Ishikawa (cell line): ENCODE results near the gene PSMD14.

Source experiments
- CEBPB ChIP-seq: IDR thresholded peaks from 2 replicates; pipeline ENCODE4 v1.6.1; 2012
- CREB1 ChIP-seq: IDR thresholded peaks from 2 replicates; pipeline ENCODE4 v1.6.1; 2012; ENCODE audit warnings: low read depth
- EP300 ChIP-seq: IDR thresholded peaks from 2 replicates; pipeline ENCODE4 v1.6.1; 2012; ENCODE audit warnings: borderline replicate concordance
- FOXM1 ChIP-seq: IDR thresholded peaks from 2 replicates; pipeline ENCODE4 v1.6.1; 2012; ENCODE audit warnings: low read depth, borderline replicate concordance
- NFIC ChIP-seq: IDR thresholded peaks from 2 replicates; pipeline ENCODE4 v1.6.1; 2012
- TAF1 ChIP-seq: IDR thresholded peaks from 2 replicates; pipeline ENCODE4 v1.6.1; 2012; ENCODE audit warnings: low read depth, mild to moderate bottlenecking
- TCF12 ChIP-seq: IDR thresholded peaks from 2 replicates; pipeline ENCODE4 v1.6.1; 2012; ENCODE audit warnings: low read depth
- TEAD4 ChIP-seq: IDR thresholded peaks from 2 replicates; pipeline ENCODE4 v1.6.1; 2012
- YY1 ChIP-seq: IDR thresholded peaks from 2 replicates; pipeline ENCODE4 v1.6.1; 2012; ENCODE audit warnings: low read depth
- ZBTB7A ChIP-seq: IDR thresholded peaks from 2 replicates; pipeline ENCODE4 v1.6.1; 2012; ENCODE audit warnings: low read depth
- TF ChIP-seq, protein P1 (sequence below): IDR thresholded peaks from 2 replicates; pipeline ENCODE4 v1.6.1; 2012; ENCODE audit warnings: low read depth, mild to moderate bottlenecking
- TF ChIP-seq, protein P2 (sequence below): IDR thresholded peaks from 2 replicates; pipeline ENCODE4 v1.6.1; 2012
- TF ChIP-seq, protein P3 (sequence below): IDR thresholded peaks from 2 replicates; pipeline ENCODE4 v1.6.1; 2012

PSMD14 gene

DNA sequence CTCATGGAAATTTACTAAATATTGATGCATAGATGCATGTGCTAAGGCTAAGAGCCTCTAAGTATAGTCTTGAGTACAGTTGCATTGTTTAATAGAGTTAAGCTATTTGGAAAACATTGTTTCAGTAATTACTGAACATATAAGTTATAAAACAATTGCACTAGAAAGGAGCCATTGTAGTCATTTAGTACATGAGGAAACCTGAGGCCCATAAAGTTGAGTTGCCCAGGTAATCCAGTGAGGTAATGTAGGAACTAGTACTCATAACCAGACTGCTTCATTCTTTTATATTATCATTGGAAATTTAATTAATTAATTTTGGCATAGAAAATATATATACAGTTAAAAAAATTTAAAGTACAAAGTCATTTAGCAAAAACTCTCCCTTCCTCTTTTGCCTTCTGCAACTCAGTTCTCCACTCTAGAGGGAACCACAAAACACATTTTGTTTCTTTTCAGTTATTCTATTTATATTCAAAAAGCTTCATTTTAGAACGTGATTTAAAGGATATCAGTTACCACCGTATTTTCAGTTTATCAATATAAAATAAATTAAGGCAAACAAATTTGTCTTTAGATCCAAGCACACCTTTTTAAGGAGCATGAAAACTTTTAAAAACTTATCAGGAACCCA, 80.0 kb downstream of the PSMD14 start:
- TF ChIP-seq FOXM1 (no peak), TEAD4 (no peak), TCF12 (no peak), TAF1 (no peak), CREB1 (no peak), YY1 (no peak), EP300 (no peak)
- TF ChIP-seq, protein P1, sequence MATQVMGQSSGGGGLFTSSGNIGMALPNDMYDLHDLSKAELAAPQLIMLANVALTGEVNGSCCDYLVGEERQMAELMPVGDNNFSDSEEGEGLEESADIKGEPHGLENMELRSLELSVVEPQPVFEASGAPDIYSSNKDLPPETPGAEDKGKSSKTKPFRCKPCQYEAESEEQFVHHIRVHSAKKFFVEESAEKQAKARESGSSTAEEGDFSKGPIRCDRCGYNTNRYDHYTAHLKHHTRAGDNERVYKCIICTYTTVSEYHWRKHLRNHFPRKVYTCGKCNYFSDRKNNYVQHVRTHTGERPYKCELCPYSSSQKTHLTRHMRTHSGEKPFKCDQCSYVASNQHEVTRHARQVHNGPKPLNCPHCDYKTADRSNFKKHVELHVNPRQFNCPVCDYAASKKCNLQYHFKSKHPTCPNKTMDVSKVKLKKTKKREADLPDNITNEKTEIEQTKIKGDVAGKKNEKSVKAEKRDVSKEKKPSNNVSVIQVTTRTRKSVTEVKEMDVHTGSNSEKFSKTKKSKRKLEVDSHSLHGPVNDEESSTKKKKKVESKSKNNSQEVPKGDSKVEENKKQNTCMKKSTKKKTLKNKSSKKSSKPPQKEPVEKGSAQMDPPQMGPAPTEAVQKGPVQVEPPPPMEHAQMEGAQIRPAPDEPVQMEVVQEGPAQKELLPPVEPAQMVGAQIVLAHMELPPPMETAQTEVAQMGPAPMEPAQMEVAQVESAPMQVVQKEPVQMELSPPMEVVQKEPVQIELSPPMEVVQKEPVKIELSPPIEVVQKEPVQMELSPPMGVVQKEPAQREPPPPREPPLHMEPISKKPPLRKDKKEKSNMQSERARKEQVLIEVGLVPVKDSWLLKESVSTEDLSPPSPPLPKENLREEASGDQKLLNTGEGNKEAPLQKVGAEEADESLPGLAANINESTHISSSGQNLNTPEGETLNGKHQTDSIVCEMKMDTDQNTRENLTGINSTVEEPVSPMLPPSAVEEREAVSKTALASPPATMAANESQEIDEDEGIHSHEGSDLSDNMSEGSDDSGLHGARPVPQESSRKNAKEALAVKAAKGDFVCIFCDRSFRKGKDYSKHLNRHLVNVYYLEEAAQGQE: no peak
- TF ChIP-seq, protein P2, sequence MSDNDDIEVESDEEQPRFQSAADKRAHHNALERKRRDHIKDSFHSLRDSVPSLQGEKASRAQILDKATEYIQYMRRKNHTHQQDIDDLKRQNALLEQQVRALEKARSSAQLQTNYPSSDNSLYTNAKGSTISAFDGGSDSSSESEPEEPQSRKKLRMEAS: no peak

DNA sequence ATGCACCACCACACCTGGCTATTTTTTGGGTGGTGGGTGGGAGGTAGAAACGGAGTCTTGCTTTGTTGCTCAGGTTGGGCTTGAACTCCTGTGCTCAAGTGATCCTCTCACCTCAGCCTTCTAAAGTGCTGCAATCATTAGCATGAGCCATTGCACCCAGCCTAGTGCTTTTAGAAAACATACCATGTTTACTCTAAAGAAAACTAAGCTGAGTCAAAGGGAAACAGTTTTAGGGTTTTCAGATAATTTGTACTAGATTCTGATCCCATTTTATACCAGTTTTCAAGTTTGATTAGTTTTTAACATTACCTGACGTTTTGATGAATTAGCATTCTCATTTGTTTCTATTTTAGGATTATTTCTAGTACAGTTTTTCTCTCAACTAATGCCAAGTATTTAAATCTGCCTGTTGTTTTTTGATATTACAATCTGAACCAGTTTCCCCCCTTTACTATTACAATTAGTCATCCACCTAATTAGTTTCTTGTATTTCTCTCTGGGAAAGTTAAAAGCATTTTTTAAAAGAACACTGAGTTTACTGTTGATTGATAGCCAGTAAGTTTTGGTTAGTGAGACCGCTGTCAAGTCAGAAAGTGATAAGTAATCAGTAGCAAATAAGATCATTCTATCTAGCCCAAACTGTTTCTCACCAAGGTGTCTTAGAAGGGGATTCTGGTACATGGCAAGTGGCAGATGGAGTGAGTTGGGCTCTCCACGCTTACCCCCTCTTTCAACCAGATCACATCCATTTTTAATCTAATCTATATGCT, 83.7 kb downstream of the PSMD14 start:
- TF ChIP-seq CEBPB (no peak), EP300 (no peak), FOXM1 (no peak), ZBTB7A (no peak), TAF1 (no peak), YY1 (no peak)
- TF ChIP-seq, protein P3, sequence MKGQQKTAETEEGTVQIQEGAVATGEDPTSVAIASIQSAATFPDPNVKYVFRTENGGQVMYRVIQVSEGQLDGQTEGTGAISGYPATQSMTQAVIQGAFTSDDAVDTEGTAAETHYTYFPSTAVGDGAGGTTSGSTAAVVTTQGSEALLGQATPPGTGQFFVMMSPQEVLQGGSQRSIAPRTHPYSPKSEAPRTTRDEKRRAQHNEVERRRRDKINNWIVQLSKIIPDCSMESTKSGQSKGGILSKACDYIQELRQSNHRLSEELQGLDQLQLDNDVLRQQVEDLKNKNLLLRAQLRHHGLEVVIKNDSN: no peak
- TF ChIP-seq, protein P2: no peak
- TF ChIP-seq, protein P1: no peak

GRCh38 chr2:161400076-161400475, 91.9 kb downstream of the PSMD14 start:
- TF ChIP-seq EP300: no peak
- TF ChIP-seq TAF1: no peak
- no peak for TF ChIP-seq TCF12
- TF ChIP-seq, protein P2: no peak

GRCh38 chr2:161402297-161402696, 94.1 kb downstream of the PSMD14 start:
- TF ChIP-seq FOXM1 (no peak), TCF12 (no peak), TEAD4 (no peak)
- TF ChIP-seq, protein P3: no peak

GRCh38 chr2:161406316-161406715, 98.1 kb downstream of the PSMD14 start:
- TF ChIP-seq YY1: no peak

DNA sequence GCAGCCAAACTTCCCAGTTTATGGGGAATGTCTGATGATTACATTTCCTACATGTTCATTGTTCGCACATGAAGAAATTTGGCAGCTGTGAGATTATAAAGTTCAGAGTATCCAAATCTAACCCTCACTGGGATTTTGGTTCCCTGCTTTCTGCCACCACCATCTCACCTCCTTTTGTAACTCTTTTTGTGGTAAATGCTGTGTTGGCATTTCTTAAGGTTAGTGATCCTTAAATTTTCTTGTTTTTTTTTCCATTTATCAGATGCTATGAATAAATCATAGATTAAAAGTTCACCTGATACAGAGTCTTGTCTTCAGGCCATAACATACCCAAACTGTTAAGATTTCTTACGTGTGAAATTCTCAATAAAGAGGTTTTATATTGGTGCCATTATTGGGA, 99.4 kb downstream of the PSMD14 start:
- TF ChIP-seq CEBPB (no peak), YY1 (no peak), TAF1 (no peak), FOXM1 (no peak), TEAD4 (no peak), TCF12 (no peak), CREB1 (no peak), NFIC (no peak)
- TF ChIP-seq, protein P2: no peak
- TF ChIP-seq, protein P3: no peak
